ENCODE data around the gene RELN.
"Not testable (repeated sequence)": the region's sequence is repeated elsewhere in the genome, so short reads cannot be mapped to it uniquely, and the experiment has no call there.

RELN gene

DNA sequence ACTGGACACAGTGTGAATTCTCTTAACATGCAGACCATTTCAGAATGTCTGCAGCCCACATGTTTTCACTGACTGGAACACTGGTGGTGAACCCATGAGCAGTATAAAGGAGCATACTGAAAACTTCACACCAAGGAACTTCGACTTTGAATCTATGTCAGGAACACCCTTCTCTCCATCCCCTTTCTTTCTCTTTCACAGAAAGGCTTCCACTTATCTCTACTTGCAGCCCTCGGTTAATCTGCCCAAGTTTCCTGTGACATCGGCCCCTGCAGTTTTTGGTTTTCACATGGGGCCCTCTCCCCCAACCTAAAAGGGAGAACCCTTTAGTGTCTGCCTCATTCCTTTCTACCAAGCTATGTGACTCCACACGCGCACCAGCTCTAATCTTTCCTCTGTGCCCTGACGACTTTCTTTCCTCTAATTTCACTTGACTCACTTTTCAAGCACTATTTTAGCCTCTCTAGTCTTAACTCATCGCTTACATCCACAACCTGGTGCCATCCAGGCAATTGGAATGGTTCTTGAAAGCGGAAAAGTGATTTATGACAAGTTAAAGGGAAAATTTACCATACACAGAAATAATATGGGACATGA, 70.1 kb downstream of the RELN start:
- Histone ChIP-seq H3K27me3 (ENCODE audit: control insufficient read depth, insufficient read depth, low read length) (no peaks in the 10 kb centered on the region), H3K4me1 (ENCODE audit: control insufficient read depth, insufficient read depth, low read length) (no peaks in the 10 kb centered on the region), H3K36me3 (ENCODE audit: control insufficient read depth, insufficient read depth, low read length) (no peaks in the 10 kb centered on the region), H3K4me3 (ENCODE audit: low read depth, low read length) (no peak overlapping the region), H3K9me3 (ENCODE audit: control insufficient read depth, insufficient read depth, low read length) (no peaks in the 10 kb centered on the region), H3K9ac (ENCODE audit: low read depth, low read length) (no peak overlapping the region), H3K27ac (ENCODE audit: low read depth, low read length) (no peak overlapping the region)

GRCh38 chr7:103918631-103919271, 70.7 kb downstream of the RELN start:
- Histone ChIP-seq H3K27ac (ENCODE audit: low read depth, low read length) (no peak overlapping the region), H3K4me3 (ENCODE audit: low read depth, low read length) (no peak overlapping the region), H3K9me3 (ENCODE audit: control insufficient read depth, insufficient read depth, low read length) (no peaks in the 10 kb centered on the region), H3K9ac (ENCODE audit: low read depth, low read length) (no peak overlapping the region), H3K27me3 (ENCODE audit: control insufficient read depth, insufficient read depth, low read length) (no peaks in the 10 kb centered on the region), H3K36me3 (ENCODE audit: control insufficient read depth, insufficient read depth, low read length) (no peaks in the 10 kb centered on the region), H3K4me1 (ENCODE audit: control insufficient read depth, insufficient read depth, low read length) (no peaks in the 10 kb centered on the region)

DNA sequence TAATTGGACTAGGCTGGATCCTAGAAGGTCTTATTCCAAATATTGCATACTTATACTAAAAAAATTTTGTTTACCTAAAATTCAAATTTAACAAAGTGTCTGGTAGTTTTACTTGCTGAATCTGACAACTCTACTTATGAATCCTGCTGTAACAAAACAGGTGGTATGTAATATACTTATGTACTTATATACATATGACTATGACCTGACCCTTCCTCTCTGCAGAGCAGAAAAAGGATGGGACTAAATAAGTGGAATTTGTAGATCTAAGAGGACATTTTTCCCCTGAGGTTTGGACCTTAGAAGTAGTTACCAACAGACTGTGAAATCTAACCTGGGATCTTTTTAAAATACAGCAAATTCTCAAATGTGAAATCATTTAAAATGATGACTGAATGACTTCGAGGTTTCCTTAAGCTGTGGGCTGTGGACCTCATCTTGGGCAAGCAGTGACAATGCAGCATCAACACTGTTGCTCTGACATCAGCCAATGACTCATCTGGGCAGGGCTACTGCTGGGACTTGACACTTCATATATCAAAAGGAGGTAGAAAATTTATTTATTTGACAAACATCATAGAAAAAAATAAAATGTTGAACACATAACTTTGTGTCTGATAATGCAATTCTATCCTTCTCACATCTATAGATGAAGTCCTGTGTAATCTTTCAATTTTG, 73.6 kb downstream of the RELN start:
- Histone ChIP-seq H3K9me3 (ENCODE audit: control insufficient read depth, insufficient read depth, low read length) (no peaks in the 10 kb centered on the region), H3K27me3 (ENCODE audit: control insufficient read depth, insufficient read depth, low read length) (no peaks in the 10 kb centered on the region), H3K9ac (ENCODE audit: low read depth, low read length) (no peak overlapping the region), H3K36me3 (ENCODE audit: control insufficient read depth, insufficient read depth, low read length) (no peaks in the 10 kb centered on the region), H3K4me1 (ENCODE audit: control insufficient read depth, insufficient read depth, low read length) (no peaks in the 10 kb centered on the region), H3K4me3 (ENCODE audit: low read depth, low read length) (no peak overlapping the region), H3K27ac (ENCODE audit: low read depth, low read length) (no peak overlapping the region)

DNA sequence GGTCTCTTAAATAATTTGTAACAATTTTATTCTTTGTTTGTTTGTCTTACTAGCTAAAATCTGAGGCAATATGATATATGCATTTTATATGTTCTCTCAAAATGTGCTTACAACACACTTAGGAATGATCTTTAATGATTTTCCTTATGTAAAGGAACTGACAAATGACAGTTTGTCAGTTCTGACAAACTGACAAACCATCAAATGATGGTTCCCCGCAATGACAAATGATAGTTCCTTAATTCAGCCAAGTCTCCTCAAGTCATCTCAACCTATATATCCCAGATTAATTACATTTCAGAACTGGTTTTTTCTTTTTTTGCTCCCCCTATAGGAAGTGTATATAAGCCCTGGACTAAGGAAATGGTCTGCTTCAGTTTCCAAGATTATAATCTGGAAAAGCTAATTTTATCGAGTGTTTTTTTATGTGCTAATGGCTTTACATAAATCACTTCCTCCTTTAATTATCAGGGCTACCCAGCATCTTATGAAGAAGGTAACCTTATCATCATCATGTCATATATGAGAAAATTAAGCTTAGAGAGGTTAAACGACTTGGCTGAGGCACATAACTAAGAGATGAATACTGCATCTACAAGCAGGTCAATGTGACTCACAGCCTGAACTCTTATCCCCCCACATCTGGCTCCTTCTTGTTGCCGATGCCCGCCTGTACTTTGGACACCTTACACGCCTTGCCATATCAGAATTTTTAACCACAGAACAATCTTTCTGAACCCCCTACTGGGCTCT, 75.1 kb downstream of the RELN start:
- Histone ChIP-seq H3K9ac (ENCODE audit: low read depth, low read length) (no peak overlapping the region), H3K27ac (ENCODE audit: low read depth, low read length) (no peak overlapping the region), H3K4me1 (ENCODE audit: control insufficient read depth, insufficient read depth, low read length) (no peaks in the 10 kb centered on the region)

GRCh38 chr7:103912891-103913605, 76.4 kb downstream of the RELN start:
- Histone ChIP-seq H3K4me1 (ENCODE audit: control insufficient read depth, insufficient read depth, low read length) (no peaks in the 10 kb centered on the region), H3K4me3 (ENCODE audit: low read depth, low read length) (no peak overlapping the region), H3K9ac (ENCODE audit: low read depth, low read length) (no peak overlapping the region), H3K36me3 (ENCODE audit: control insufficient read depth, insufficient read depth, low read length) (no peaks in the 10 kb centered on the region), H3K27ac (ENCODE audit: low read depth, low read length) (no peak overlapping the region), H3K9me3 (ENCODE audit: control insufficient read depth, insufficient read depth, low read length) (no peaks in the 10 kb centered on the region), H3K27me3 (ENCODE audit: control insufficient read depth, insufficient read depth, low read length) (no peaks in the 10 kb centered on the region)

More for the DNA sequence above, 75.1 kb downstream of the RELN start:
- Histone ChIP-seq H3K4me3 (ENCODE audit: low read depth, low read length) (no peak overlapping the region), H3K27me3 (ENCODE audit: control insufficient read depth, insufficient read depth, low read length) (no peaks in the 10 kb centered on the region), H3K9me3 (ENCODE audit: control insufficient read depth, insufficient read depth, low read length) (no peaks in the 10 kb centered on the region), H3K36me3 (ENCODE audit: control insufficient read depth, insufficient read depth, low read length) (no peaks in the 10 kb centered on the region)

DNA sequence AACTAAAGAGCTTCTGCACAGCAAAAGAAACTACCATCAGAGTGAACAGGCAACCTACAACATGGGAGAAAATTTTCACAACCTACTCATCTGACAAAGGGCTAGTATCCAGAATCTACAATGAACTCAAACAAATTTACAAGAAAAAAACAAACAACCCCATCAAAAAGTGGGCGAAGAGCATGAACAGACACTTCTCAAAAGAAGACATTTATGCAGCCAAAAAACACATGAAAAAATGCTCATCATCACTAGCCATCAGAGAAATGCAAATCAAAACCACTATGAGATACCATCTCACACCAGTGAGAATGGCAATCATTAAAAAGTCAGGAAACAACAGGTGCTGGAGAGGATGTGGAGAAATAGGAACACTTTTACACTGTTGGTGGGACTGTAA, 78.4 kb downstream of the RELN start:
- not testable (repeated sequence) for H3K27me3 ChIP-seq (ENCODE audit: control insufficient read depth, insufficient read depth, low read length); H3K9me3 ChIP-seq (ENCODE audit: control insufficient read depth, insufficient read depth, low read length); H3K27ac ChIP-seq (ENCODE audit: low read depth, low read length); H3K9ac ChIP-seq (ENCODE audit: low read depth, low read length); H3K4me1 ChIP-seq (ENCODE audit: control insufficient read depth, insufficient read depth, low read length); H3K36me3 ChIP-seq (ENCODE audit: control insufficient read depth, insufficient read depth, low read length); H3K4me3 ChIP-seq (ENCODE audit: low read depth, low read length)

DNA sequence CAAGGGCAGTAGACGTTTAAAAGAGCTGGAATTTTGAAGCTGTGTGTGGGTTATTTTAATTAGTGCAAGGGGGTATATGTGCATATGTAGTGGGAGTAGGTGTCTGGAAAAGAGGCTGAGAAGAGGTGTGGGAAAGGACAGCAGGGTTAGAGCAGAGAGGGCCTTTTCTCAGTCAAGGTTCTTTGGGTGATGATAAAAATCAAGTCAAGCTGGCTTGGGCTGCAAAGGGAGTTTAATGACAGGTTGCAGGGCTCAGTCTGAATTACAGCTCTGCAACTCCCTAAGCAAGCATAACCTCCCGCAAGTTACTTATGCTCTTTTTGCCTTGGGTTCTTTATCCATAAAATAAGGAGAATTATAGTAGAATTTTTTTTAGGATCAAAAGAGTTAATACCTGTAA, 83.5 kb downstream of the RELN start:
- H3K27me3 ChIP-seq (ENCODE audit: control insufficient read depth, insufficient read depth, low read length), result no peaks in the 10 kb centered on the region
- no peaks in the 10 kb centered on the region for H3K9me3 ChIP-seq (ENCODE audit: control insufficient read depth, insufficient read depth, low read length)
- H3K4me1 ChIP-seq (ENCODE audit: control insufficient read depth, insufficient read depth, low read length), result no peaks in the 10 kb centered on the region
- H3K9ac ChIP-seq (ENCODE audit: low read depth, low read length), result no peak overlapping the region
- no peaks in the 10 kb centered on the region for H3K36me3 ChIP-seq (ENCODE audit: control insufficient read depth, insufficient read depth, low read length)
- no peak overlapping the region for H3K27ac ChIP-seq (ENCODE audit: low read depth, low read length)
- H3K4me3 ChIP-seq (ENCODE audit: low read depth, low read length), result no peak overlapping the region

- no peaks in the 10 kb centered on the region for H3K4me1 ChIP-seq (ENCODE audit: control insufficient read depth, insufficient read depth, low read length)
- H3K9ac ChIP-seq (ENCODE audit: low read depth, low read length), result no peak overlapping the region
- no peaks in the 10 kb centered on the region for H3K9me3 ChIP-seq (ENCODE audit: control insufficient read depth, insufficient read depth, low read length)
- H3K36me3 ChIP-seq (ENCODE audit: control insufficient read depth, insufficient read depth, low read length), result no peaks in the 10 kb centered on the region
- no peak overlapping the region for H3K4me3 ChIP-seq (ENCODE audit: low read depth, low read length)
- H3K27me3 ChIP-seq (ENCODE audit: control insufficient read depth, insufficient read depth, low read length), result no peaks in the 10 kb centered on the region
- H3K27ac ChIP-seq (ENCODE audit: low read depth, low read length), result no peak overlapping the region
These were observed 86.5 kb downstream of the RELN start for GRCh38 chr7:103902917-103903316.

DNA sequence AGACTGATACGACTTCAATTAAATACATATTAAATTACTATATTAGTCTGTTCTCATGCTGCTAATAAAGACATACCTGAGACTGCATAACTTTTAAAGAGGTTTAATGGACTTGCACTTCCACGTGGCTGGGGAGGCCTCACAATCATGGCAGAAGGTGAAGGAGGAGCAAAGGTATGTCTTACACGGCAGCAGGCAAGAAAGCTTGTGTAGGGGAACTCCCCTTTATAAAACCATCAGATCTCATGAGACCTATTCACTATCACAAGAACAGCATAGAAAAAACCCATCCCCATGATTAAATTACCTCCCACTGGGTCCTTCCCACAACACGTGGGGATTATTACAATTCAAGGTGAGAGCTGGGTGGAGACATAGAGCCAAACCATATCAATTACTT, 92.6 kb downstream of the RELN start:
- not testable (repeated sequence) for H3K4me1 ChIP-seq (ENCODE audit: control insufficient read depth, insufficient read depth, low read length); H3K4me3 ChIP-seq (ENCODE audit: low read depth, low read length); H3K27me3 ChIP-seq (ENCODE audit: control insufficient read depth, insufficient read depth, low read length); H3K9ac ChIP-seq (ENCODE audit: low read depth, low read length); H3K27ac ChIP-seq (ENCODE audit: low read depth, low read length); H3K9me3 ChIP-seq (ENCODE audit: control insufficient read depth, insufficient read depth, low read length); H3K36me3 ChIP-seq (ENCODE audit: control insufficient read depth, insufficient read depth, low read length)

DNA sequence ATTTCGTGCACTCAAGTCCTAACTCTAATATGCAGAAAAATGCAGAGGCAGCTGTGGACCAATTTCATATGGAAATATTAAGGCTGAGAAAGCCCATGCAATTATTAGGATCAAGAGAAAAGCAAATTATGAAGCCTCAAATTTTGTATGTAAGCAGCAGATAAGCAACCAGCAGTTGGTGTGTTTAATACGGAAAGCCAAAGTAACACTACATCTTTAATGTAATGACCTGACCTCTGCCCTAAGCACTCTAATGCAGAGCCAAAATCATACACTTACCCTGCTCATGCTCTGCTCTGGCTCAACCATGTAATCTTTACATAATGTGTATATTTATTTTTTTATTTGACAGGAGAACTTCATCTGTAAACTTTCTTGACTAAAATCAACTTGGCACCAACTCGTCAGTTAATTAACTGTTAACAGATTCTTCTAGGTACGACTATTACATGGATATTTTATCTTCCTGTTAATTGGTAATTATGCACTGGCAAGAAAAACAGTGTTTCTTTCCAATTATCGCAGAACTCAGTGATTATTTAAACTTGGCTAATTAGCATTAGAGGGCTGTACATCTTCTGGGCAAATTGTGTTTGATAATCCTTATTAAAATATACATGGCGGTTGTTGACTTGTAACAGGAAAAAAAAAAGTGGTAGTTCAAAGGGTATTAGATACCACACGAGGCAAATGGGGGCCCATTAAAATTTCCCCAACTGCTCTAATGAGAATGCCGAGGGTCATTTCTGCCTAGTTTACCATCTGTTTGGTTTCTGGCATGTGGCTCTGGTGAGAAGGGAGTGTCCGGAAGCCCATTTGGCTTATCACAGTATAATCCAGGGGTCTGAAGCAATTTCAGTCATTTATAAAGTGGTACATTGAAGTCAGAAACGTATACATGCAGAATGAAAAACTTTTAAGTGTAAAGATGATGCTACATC, 94.5 kb downstream of the RELN start:
- no peaks in the 10 kb centered on the region for H3K36me3 ChIP-seq (ENCODE audit: control insufficient read depth, insufficient read depth, low read length)
- no peak overlapping the region for H3K27ac ChIP-seq (ENCODE audit: low read depth, low read length)
- H3K9ac ChIP-seq (ENCODE audit: low read depth, low read length), result no peak overlapping the region
- H3K4me3 ChIP-seq (ENCODE audit: low read depth, low read length), result no peak overlapping the region
- no peaks in the 10 kb centered on the region for H3K27me3 ChIP-seq (ENCODE audit: control insufficient read depth, insufficient read depth, low read length)
- H3K9me3 ChIP-seq (ENCODE audit: control insufficient read depth, insufficient read depth, low read length), result no peaks in the 10 kb centered on the region
- no peaks in the 10 kb centered on the region for H3K4me1 ChIP-seq (ENCODE audit: control insufficient read depth, insufficient read depth, low read length)
